HL-60 (cell line): ENCODE data around the gene RNF187.

Experiments used
- CTCF ChIP-seq: IDR thresholded peaks from one replicate; pipeline ENCODE4 v1.5.1; 2011; ENCODE audit warnings: low read length, control low read depth, inconsistent platforms; ENCODE audit not compliant: insufficient read depth
- GABPA ChIP-seq: IDR thresholded peaks from 2 replicates; pipeline ENCODE4 v1.6.1; 2012; ENCODE audit warnings: low read depth

GRCh38 chr1:228541725-228542124 is 54.5 kb downstream of the RNF187 start:
- TF ChIP-seq CTCF (no peak), GABPA (no peak)
